Spleen (tissue), 11 donors: ENCODE measurements around the gene AKAP12. TPM values are rescaled to one million over a fixed set of nuclear protein-coding genes. Genes with fewer than 3 reads are reported as not detected.

Source experiments
- DNase-seq: peaks from one replicate; pipeline ENCODE4 v3.0.0-alpha.2; 2020
- H3K27ac ChIP-seq, 8 donors: fragments of 200-600 bp; sonication (generic) in 7 of 8; 1 replicate in 4 of 8; 2 replicates in 4 of 8; pipeline versions ENCODE4 v1.5.0 to v1.8.0; 2016 to 2021; ENCODE audit warnings: inconsistent platforms in 4 of 8, mild to moderate bottlenecking in 4 of 8, moderate library complexity in 1 of 8
- H3K27me3 ChIP-seq, 7 donors: fragments of 200-600 bp; sonication (generic) in 6 of 7; replicated peaks in 1 of 7; 1 replicate in 4 of 7; 2 replicates in 3 of 7; pipeline versions ENCODE4 v1.5.0 to v1.8.0; 2016 to 2021; ENCODE audit warnings: inconsistent platforms in 3 of 7, mild to moderate bottlenecking in 1 of 7
- H3K36me3 ChIP-seq, 6 donors: fragments of 200-600 bp; sonication (generic) in 5 of 6; 1 replicate in 4 of 6; 2 replicates in 2 of 6; pipeline versions ENCODE4 v1.5.0 to v1.8.0; 2016 to 2021; ENCODE audit warnings: inconsistent platforms in 2 of 6
- H3K4me1 ChIP-seq, 6 donors: fragments of 200-600 bp; sonication (generic) in 5 of 6; 1 replicate in 3 of 6; 2 replicates in 3 of 6; pipeline versions ENCODE4 v1.5.0 to v1.8.0; 2016 to 2021; ENCODE audit warnings: inconsistent platforms in 3 of 6
- H3K4me3 ChIP-seq, 8 donors: fragments of 200-600 bp; sonication (generic) in 7 of 8; 1 replicate in 4 of 8; 2 replicates in 4 of 8; pipeline versions ENCODE4 v1.5.0 to v1.8.0; 2016 to 2021; ENCODE audit warnings: inconsistent platforms in 4 of 8, mild to moderate bottlenecking in 4 of 8, moderate library complexity in 2 of 8
- H3K9me3 ChIP-seq, 8 donors: fragments of 200-600 bp; sonication (generic) in 7 of 8; 1 replicate in 4 of 8; 2 replicates in 4 of 8; pipeline versions ENCODE4 v1.5.0 to v1.8.0; 2016 to 2021; ENCODE audit warnings: inconsistent platforms in 4 of 8
- POLR2A ChIP-seq, 3 donors: fragments of 450-650 bp; IDR thresholded peaks; one replicate each; pipeline ENCODE4 v1.5.1; 2017; ENCODE audit warnings: antibody characterized with exemption in 3 of 3, mild to moderate bottlenecking in 1 of 3
- POLR2AphosphoS5 ChIP-seq, 3 donors: sonication (generic); formaldehyde crosslinking; IDR thresholded peaks; one replicate each; pipeline ENCODE4 v1.5.1; 2017; ENCODE audit warnings: antibody characterized with exemption in 3 of 3
- WGBS, 5 donors: extraction: QIAGEN DNeasy Blood & Tissue Kit in 3 of 5; methylation state at CpG; one replicate each; pipeline versions ENCODE4 v1.1.5 to v1.1.7; 2013 to 2018; 5-methylcytosine and 5-hydroxymethylcytosine counted together
- intact Hi-C: fragments of 100-400 bp; cut with DNase I; formaldehyde crosslinking; loops from one replicate; pipeline ENCODE4 v1.15.0; 2023; ENCODE audit warnings: low total_unique reads
- polyA plus RNA-seq, 3 donors: library from polyadenylated mRNA; stranded (reverse); fragments of 200-250 nt; gene quantifications; one replicate each; pipeline ENCODE4 v1.2.1, GENCODE V29; 2013
- total RNA-seq, 7 donors: library from RNA; depleted of rRNA in 3 of 7; stranded (reverse); fragments of >200 nt in 3 of 7; fragmentation: NEBNext Ultra II Directional in 4 of 7; extraction: Animal tissue kit (Norgen Biotek cat#: 25700) in 4 of 7; gene quantifications; one replicate each; pipeline versions ENCODE4 v1.1.0 to v1.2.1, GENCODE V29; 2016 to 2021
- TF ChIP-seq, protein P1 (sequence below), 11 experiments: fragments of 200-600 bp in 7 of 11; fragments of 450-650 bp in 4 of 11; sonication (generic) in 4 of 11; IDR thresholded peaks in 8 of 11; conservative IDR thresholded peaks in 3 of 11; 1 replicate in 7 of 11; 2 replicates in 4 of 11; pipeline versions ENCODE4 v1.4.0 to v1.8.0; 2016 to 2021; ENCODE audit warnings: antibody characterized with exemption in 11 of 11, inconsistent platforms in 4 of 11, mild to moderate bottlenecking in 1 of 11
- donor health status: healthy with polysubstance abuse.
- donor health status: DM: no; HTN: no; CAD: no; lungs with moderate emphysema.
- donor health status: DM: no; HTN: no; CAD: no.
- donor health status: Bipolar disorder and iron deficiency.
- donor health status: healthy.
- donor health status: DM: no; HTN: no; CAD: no.
- donor health status: DM: yes; HTN: yes; CAD: no.

Gene AKAP12
- total and polyA plus RNA-seq, 10 donors, result 3.2 to 64.7 (median 44.1) TPM

- H3K4me3 ChIP-seq, result no peak overlapping the region
- no peak for TF ChIP-seq POLR2A (IDR thresholded peaks at IDR 0.05)
- no peak for TF ChIP-seq POLR2AphosphoS5 (IDR thresholded peaks at IDR 0.05)
- TF ChIP-seq, protein P1, sequence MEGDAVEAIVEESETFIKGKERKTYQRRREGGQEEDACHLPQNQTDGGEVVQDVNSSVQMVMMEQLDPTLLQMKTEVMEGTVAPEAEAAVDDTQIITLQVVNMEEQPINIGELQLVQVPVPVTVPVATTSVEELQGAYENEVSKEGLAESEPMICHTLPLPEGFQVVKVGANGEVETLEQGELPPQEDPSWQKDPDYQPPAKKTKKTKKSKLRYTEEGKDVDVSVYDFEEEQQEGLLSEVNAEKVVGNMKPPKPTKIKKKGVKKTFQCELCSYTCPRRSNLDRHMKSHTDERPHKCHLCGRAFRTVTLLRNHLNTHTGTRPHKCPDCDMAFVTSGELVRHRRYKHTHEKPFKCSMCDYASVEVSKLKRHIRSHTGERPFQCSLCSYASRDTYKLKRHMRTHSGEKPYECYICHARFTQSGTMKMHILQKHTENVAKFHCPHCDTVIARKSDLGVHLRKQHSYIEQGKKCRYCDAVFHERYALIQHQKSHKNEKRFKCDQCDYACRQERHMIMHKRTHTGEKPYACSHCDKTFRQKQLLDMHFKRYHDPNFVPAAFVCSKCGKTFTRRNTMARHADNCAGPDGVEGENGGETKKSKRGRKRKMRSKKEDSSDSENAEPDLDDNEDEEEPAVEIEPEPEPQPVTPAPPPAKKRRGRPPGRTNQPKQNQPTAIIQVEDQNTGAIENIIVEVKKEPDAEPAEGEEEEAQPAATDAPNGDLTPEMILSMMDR (IDR thresholded peaks at IDR 0.05 in 8 of 11, conservative IDR thresholded peaks at IDR 0.05 in 3 of 11), result no peak
- H3K27me3 ChIP-seq, result peaks cover 0 to 20% (median 0%) of the 10 kb centered on the region in 7 donors
- H3K4me1 ChIP-seq, result no peaks in the 10 kb centered on the region
- WGBS, 5 donors, result 78 to 92% (median 82%) methylated on average over 6 of the region's 6 CpGs
- DNase-seq, result no peak
- intact Hi-C loops, result no loop called here
- no peak overlapping the region for H3K27ac ChIP-seq
- H3K36me3 ChIP-seq, result no peaks in the 10 kb centered on the region
- no peaks in the 10 kb centered on the region for H3K9me3 ChIP-seq
These were observed 7.7 kb downstream of the AKAP12 start for GRCh38 chr6:151247490-151247889.

DNA sequence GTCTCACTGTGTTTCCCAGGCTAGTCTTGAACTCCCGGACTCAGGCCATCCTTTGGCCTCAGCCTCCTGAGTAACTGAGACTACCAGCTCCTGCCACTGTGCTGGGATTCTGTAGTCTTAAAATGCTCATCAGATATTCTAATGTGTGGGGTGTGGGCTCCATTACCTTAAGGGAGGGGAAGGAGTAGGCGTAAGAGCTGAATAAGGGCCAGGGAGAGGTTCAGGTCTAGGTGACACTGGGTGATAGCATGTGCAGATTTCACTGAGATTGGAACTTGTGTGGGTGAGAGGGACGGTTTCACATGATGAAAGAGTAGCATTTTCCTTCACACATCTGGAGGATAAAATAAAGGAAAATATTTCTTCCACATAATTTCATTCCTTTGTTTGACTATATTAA, 8.5 kb downstream of the AKAP12 start:
- no peak for TF ChIP-seq POLR2A (IDR thresholded peaks at IDR 0.05)
- no peak for TF ChIP-seq POLR2AphosphoS5 (IDR thresholded peaks at IDR 0.05)
- TF ChIP-seq, protein P1 (IDR thresholded peaks at IDR 0.05 in 8 of 11, conservative IDR thresholded peaks at IDR 0.05 in 3 of 11), result no peak
- WGBS, 5 donors, result 80 to 90% (median 84%) methylated on average over 3 of the region's 3 CpGs
- peaks cover 0 to 12% (median 0%) of the 10 kb centered on the region in 7 donors for H3K27me3 ChIP-seq
- intact Hi-C loops, result no loop called here
- DNase-seq, result no peak
- H3K4me1 ChIP-seq, result no peaks in the 10 kb centered on the region
- H3K36me3 ChIP-seq, result no peaks in the 10 kb centered on the region
- H3K9me3 ChIP-seq, result no peaks in the 10 kb centered on the region
- H3K4me3 ChIP-seq, result no peak overlapping the region
- no peak overlapping the region for H3K27ac ChIP-seq

DNA sequence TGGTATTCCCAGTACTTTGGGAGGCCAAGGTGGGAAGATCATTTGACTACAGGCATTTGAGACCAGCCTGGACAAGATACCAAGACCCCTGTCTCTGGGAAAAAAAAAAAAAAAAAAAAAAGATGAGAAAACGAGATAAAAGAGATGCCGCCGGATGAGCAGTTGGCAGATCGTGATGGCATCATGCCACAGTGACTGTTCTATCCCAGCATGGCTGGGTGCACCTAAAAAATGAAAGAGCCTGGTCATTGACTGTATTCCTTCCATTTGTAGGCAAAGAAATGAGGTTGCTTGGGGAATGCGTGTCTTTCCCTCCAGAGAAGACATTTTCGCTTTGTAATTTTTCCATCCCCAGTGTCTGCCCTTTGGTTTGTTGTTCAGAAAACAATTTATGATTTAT, 12.9 kb downstream of the AKAP12 start:
- H3K4me3 ChIP-seq, result no peak overlapping the region
- DNase-seq, result no peak
- intact Hi-C loops, result no loop called here
- no peaks in the 10 kb centered on the region for H3K36me3 ChIP-seq
- 88 to 95% (median 94%) methylated on average over 6 of the region's 6 CpGs for WGBS, 5 donors
- TF ChIP-seq POLR2A (IDR thresholded peaks at IDR 0.05) (no peak), POLR2AphosphoS5 (IDR thresholded peaks at IDR 0.05) (no peak)
- TF ChIP-seq, protein P1 (IDR thresholded peaks at IDR 0.05 in 8 of 11, conservative IDR thresholded peaks at IDR 0.05 in 3 of 11), result no peak
- H3K9me3 ChIP-seq, result no peaks in the 10 kb centered on the region
- H3K27me3 ChIP-seq, result no peaks in the 10 kb centered on the region
- peaks cover 0 to 2% (median 0%) of the 10 kb centered on the region in 6 donors for H3K4me1 ChIP-seq
- no peak overlapping the region for H3K27ac ChIP-seq

GRCh38 chr6:151254451-151255081, 14.8 kb downstream of the AKAP12 start:
- Histone ChIP-seq H3K27me3 (no peaks in the 10 kb centered on the region), H3K9me3 (no peaks in the 10 kb centered on the region), H3K4me3 (no peak overlapping the region), H3K27ac (peak overlapping the region in 5 of 8 donors; percentile 29 to 49 (median 46)), H3K36me3 (no peaks in the 10 kb centered on the region), H3K4me1 (peaks cover 0 to 4% (median 0%) of the 10 kb centered on the region in 6 donors)
- DNase-seq, result no peak
- intact Hi-C loops, result no loop called here
- 81 to 85% (median 81%) methylated on average over 13 to 14 of the region's 14 CpGs for WGBS, 5 donors
- TF ChIP-seq, protein P1 (IDR thresholded peaks at IDR 0.05 in 8 of 11, conservative IDR thresholded peaks at IDR 0.05 in 3 of 11), result no peak
- TF ChIP-seq POLR2AphosphoS5 (IDR thresholded peaks at IDR 0.05) (no peak), POLR2A (IDR thresholded peaks at IDR 0.05) (no peak)
